Inflammatory macrophage treated with lipopolysaccharide for 1 hour (primary cell): ENCODE results near the gene TBC1D1.

Experiments used
- DNase-seq, 2 donors: peaks; one replicate each; pipeline ENCODE4 v3.0.0-alpha.2; 2020 to 2022

TBC1D1 gene

DNA sequence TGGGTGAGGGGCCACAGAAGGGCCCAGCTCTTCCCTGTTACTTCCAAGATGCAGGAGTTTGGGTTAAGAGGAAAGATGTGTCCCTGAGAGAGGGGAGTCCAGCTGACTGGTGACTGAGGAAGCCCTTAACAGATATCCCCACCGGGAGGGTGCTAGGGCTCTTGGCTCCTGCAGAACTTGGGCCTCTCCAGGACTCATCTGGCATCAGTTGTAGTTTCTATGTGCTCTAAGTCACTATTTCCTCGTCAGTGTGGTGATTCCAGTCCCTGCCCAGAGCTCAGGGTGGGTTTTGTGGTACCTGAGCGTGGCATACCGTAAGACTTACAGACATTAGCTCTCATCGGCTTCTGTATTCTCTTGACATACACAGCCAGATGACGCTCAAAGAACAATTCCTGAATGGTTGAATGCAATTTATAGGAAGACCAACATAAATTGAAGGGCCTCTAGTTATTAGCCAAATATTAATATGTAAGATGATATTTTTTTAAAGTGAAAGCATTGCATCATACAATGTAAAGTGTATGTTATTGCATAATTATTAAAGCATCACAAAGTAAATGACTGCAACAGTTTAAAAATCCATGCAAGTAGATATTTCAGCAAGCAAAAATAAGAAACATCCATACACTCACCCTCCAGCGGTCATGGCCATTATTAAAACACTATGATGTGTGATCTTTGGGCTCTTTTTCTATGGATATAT lies 264.9 kb downstream of the TBC1D1 start:
- DNase-seq, result no peak

DNA sequence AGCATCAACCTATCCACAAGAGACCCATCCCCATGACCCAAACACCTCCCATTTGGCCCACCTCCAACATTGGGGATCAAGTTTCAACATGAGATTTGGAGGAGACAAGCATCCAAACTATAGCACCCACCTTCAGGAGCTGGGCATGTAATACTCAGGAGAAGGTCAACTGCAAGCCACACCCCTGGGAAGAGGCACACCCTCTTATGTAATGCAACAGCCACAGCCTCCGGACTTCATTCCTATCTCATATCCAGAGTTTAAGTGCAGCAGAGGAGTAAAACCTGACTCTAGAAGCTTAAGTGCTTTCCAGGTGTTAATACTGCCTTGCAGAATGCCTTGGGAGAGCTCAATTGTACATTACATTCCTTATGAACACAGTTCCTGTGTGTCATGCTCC lies 266.7 kb downstream of the TBC1D1 start:
- DNase-seq, result no peak

DNA sequence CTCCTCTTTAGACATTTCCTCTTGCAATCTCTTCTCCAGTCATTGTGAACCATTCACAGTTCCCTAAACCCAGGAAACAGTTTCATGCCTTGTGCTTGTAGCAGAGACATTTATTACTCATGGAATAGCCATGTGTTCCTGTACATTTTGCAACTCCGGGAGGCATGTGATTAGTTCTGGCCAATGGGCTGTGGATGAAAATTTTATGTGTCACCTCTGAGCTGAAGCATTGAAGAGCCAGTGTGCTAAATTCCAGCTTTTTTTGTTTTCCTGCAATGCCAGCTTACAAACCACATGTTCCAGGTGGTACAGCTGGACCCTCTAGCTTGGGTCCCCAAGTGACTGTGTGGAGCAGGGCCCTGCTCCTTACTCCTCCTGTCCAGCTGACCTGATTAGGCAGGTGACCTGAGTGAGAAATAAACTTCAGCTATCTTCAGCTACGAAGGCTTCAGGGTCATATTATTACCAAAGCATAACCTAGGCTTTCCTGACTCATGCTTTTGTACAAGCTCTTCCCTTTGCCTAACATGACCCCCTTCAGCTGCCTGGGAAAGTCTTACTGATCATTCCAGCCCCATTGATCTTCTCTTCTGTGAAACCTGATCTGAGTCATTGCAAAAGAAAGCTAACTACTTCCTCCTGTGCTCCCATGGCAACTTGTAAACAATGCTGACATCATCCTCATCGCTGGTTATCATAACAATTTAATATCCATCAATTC lies 269.8 kb downstream of the TBC1D1 start:
- DNase-seq, result peak; percentile 91 to 96

DNA sequence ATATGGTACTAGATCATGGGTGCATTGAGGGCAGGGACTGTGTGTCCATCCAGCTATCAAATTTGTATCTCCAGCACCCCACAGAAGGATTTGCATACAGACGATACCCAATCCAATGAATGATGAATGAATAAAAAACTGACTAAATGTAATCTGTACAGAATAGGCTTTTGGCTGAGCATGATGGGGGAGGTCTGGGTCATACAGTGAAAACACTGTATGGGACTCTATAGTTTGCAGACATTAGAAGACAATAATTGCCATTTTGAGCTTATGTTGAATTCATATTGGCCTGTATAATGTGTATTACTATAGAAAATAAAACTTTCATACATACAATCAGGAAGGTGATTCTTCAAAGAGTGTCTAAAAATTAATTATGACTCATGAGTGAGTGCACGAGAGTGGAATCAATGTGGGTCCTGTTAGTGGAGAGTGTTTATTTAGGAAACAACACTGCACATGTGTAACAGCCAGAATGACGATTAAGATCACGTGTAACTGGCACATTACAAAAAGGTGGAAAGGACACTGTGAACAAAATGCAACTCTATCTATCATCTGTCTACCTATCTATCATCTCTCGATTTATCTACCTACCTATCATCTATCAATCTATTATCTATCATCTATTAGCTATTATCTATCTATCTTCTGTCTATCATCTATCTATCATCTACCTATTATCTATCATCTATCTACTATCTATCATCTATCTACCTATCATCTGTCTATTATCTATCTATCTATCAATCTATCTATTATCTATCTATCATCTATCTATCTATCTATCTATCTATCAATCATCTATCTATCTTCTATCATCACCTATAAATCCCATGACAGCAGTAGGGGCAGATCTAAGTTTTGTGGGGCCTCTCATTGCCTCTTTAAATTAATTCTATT lies 270.6 kb downstream of the TBC1D1 start:
- no peak for DNase-seq

GRCh38 chr4:38162240-38162784 lies 271.4 kb downstream of the TBC1D1 start:
- DNase-seq, result no peak

- DNase-seq, result no peak
Observed at GRCh38 chr4:38163216-38164006, 272.5 kb downstream of the TBC1D1 start.

DNA sequence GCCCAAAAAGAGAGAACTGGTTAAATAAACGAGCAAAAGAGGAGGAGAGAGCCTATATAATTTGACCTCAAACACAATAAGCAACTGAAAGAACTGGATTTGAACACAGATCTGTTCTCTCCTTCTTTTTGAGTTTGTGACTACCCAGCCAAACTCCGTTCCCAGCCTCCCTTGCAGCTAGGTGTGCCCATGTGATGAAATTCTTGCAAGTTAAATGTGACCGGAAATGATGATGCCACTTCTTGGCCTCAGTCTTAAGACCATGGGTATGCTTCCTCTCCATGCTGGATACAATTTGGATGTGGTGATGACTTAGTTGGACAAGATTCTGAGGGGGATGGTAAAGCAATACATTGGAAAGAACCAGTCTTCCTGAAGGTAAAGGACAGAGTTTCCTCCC lies 273.5 kb downstream of the TBC1D1 start:
- DNase-seq, result no peak

DNA sequence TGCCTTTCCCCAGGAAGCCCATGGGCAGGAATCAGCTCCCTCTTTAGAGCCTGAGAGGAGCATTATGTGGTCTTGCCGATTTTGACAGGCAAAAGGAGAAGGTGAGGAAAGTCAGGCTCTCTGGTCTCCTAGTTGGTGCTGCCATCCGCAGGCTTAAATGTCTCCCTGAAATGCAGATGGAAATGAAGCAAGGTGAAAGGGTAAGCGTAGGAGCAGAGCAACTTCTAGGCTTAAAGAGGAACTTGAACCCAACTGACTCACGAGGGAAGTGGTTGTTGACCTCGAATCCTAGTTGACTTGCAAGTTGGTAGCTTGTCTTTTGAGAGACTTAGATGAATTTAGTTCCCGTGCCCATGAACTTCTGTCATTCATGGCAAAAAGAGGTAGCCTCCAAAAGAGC lies 275.2 kb downstream of the TBC1D1 start:
- DNase-seq, result peak; percentile 82 to 94

GRCh38 chr4:38166768-38167167 lies 275.9 kb downstream of the TBC1D1 start:
- DNase-seq, result no peak

GRCh38 chr4:38167973-38168372 lies 277.1 kb downstream of the TBC1D1 start:
- DNase-seq, result no peak

GRCh38 chr4:38169524-38169923 lies 278.6 kb downstream of the TBC1D1 start:
- no peak for DNase-seq

DNA sequence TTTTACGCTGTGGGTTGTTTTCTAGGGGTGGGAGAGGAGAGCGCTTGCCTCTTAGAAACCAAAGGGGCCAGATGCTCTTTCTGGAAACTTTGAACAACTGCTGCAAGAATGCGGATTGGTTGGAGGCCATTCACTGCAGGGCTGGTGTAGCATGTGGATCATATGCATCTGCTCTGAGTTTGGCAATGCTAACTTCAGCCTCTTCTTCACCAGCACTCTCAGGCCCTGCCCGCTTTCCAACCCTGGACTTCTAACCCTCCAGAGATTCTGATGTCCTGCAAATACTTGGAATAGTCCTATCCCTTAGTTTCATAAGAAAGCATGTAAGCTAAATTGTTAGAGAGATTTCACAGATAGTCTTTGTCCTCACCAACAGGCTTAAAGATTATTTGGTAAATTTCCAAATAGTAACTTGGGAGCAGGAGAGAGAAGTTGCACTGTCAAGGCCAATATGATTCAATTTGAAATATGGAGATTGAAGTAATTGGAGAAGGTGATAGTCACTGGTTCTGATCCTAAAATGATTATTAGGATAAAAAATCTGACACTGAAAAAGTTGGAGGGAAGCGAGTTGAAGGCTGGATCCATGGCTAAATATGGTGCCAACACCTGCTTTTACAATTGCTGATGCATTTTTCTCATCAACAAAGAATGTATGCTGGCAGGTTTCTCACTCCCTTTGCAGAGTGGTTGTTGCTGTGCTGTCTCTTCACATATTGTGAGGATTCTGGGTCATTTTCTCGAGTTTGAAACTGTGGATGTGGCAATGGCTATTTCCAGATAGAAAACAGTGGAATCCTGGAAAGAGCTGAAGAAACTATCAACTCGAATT lies 279.7 kb downstream of the TBC1D1 start:
- DNase-seq, result no peak

DNA sequence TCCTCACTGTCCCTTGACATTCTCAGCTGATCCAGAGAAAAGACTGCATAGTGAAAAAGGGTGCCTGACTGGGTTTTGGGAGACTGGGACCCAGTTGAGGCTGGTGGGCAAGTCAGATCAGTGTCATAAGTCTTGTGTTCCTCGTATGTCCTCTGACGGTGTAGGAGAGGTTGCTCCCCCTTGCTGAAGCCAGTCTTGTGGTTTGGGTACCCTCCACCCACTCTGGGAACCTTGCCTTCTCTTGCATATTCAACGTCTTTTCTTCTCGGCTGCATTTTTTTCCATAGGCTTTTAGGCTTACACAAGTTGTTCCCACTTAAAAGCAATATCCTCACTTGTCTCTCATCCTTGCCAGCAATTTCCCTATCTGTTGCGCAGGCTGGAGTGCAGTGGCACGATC lies 281.2 kb downstream of the TBC1D1 start:
- DNase-seq, result no peak

GRCh38 chr4:38173935-38174518 lies 283.1 kb downstream of the TBC1D1 start:
- no peak for DNase-seq

- peak; percentile 70 to 76 for DNase-seq
Observed at GRCh38 chr4:38174801-38175200, 283.9 kb downstream of the TBC1D1 start.

DNA sequence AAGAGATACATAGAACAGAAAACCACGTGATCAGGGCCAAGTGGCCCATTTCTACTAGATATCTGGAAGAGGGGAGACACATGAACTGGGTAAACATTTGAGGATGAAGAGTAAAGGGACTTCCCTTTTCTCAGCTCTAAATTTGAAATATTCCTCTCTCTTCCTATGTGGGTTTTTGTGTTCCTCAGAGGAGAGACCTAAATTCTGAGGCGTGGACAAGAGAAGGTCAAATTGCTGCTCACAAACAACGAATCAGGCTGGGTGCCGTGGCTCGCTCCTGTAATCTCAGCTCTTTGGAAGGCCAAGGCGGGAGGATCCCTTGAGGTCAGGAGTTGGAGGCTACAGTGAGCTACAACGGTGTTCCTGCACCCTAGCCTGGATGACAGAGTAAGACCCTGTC lies 285.3 kb downstream of the TBC1D1 start:
- no peak for DNase-seq

GRCh38 chr4:38177035-38177546 lies 286.2 kb downstream of the TBC1D1 start:
- DNase-seq, result no peak

GRCh38 chr4:38177641-38178391 lies 286.9 kb downstream of the TBC1D1 start:
- DNase-seq, result no peak

DNA sequence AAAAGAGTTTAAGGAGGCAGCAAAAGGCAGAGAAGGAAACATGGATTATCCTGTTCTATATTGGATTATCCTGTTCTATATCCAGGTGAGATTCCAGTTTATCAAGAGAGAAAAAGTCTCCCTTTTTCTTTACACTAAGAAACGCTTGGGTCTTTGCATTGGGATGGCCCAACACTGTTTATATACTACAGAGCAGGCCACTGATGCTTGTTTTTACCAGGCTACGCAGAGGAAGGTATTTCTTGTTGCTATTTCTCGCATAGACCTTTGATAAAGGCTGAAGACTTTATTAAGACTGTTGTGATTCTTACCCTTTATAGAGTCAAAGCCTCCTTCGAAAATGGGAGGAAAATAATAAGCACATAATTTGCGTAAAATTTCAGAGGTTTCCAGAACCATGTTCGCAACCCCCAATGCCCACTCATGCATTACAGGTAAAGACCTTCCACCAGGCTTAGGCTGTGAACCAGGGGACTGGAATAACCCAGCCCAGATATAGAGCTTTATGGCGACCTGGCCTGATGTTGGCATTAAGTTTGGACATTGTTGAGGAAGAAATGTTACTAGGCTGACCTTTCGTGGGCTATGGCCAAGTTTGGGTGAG lies 287.6 kb downstream of the TBC1D1 start:
- DNase-seq, result no peak
